Astrocyte of the cerebellum (primary cell): ENCODE measurements around the gene LMAN1L.

Experiments
- DNase-seq: peaks from one replicate; pipeline ENCODE4 v3.0.0-alpha.2; 2011; ENCODE audit warnings: low read depth
- H3K4me3 ChIP-seq: 2 replicates; pipeline ENCODE4 v1.5.1; 2011; ENCODE audit warnings: mild to moderate bottlenecking, low read depth, low read length, moderate library complexity
- in situ Hi-C: cut with HindIII; loops from 2 replicates; pipeline ENCODE4 v1.10.0; 2017; ENCODE audit warnings: low sequenced_read_pairs
- TF ChIP-seq, protein P1 (sequence below): IDR thresholded peaks from 2 replicates; pipeline ENCODE4 v1.5.1; 2012; ENCODE audit warnings: low read length, low read depth, moderate library complexity, mild to moderate bottlenecking; ENCODE audit errors: missing control alignments

Gene LMAN1L

DNA sequence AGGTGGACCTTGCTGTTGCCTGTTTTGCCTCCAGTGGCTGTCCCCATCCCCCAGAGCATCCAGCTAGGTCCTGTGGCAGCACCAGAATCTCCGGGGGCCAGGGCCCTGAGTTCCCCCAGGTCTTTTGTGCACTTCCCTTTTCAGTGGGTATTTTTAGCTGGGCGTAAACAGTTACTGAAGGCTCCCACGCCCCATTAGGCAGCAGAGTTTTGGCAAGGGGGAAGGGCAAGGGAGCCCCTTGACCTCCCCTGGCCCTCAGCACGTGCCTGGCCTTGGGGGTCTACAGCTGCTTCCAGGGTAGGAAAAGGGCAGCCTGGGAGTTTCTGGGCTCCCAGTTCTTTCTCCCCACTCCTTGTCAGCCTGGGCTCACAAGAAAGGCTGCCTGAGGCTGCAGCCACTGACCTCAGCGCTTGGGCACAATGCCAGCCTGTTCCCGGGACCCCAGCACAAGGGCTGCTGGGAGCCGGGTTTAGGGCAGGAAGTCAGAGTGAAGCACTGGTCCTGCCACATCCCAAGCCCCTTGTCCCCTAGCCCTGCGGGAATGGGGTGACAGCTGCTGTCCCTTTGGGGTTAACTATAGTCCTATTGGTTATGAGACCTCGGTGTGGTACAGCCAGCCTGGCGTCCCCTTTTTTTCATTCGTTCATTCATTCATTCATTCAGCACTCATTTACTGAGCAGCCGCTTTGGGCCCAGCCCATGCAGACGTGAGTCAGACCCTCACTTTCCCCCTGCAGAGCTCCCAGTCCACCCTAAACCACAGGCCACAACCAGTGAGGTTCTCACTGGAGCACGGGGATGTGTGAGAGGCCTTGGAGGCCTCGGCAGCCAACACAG lies 22.3 kb upstream of the LMAN1L start:
- DNase-seq: peak; percentile 82

DNA sequence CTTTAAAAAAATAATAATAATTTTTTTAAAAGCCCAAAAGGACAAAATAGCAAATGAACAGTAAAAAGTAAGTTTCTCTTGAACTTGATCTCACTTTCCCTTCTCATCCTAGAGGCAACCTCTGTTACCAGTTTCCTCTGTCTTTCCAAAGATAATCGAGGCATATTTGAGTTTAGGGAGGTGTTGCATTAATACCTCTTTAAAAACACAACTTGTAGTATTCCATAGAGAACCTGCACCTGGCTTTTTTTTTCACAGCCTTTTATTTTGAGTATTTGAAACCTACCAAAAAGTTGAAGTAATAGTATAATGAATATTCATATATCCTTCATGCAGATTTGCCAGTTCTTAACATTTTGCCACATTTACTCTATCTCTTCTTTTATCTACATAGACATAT lies 21.6 kb upstream of the LMAN1L start:
- H3K4me3 ChIP-seq: no peak overlapping the region
- no peak for DNase-seq
- in situ Hi-C loops: no loop called here
- TF ChIP-seq, protein P1, sequence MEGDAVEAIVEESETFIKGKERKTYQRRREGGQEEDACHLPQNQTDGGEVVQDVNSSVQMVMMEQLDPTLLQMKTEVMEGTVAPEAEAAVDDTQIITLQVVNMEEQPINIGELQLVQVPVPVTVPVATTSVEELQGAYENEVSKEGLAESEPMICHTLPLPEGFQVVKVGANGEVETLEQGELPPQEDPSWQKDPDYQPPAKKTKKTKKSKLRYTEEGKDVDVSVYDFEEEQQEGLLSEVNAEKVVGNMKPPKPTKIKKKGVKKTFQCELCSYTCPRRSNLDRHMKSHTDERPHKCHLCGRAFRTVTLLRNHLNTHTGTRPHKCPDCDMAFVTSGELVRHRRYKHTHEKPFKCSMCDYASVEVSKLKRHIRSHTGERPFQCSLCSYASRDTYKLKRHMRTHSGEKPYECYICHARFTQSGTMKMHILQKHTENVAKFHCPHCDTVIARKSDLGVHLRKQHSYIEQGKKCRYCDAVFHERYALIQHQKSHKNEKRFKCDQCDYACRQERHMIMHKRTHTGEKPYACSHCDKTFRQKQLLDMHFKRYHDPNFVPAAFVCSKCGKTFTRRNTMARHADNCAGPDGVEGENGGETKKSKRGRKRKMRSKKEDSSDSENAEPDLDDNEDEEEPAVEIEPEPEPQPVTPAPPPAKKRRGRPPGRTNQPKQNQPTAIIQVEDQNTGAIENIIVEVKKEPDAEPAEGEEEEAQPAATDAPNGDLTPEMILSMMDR: no peak

More for the DNA sequence above, 22.3 kb upstream of the LMAN1L start:
- TF ChIP-seq, protein P1: no peak
- in situ Hi-C loops: no loop called here
- no peak overlapping the region for H3K4me3 ChIP-seq

DNA sequence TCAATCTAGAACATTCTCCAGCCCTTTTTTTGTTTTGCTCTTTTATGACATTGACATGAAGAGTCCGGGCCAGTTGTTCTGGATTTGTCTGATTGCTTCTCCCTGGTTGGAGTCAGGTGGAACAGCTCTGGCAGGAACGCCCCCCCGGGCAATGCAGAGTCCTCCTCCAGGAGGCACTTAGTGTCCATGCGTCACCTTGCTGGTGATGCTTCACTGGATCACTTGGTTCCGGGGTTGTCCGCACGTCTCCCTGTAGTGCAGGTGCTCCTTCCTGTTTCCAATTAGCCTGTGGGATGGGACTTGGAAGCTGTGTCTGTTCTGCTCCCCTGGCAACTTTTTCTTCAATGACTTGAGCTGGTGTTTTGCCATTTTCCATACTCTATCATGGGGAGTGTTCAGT lies 21.0 kb upstream of the LMAN1L start:
- DNase-seq: no peak
- TF ChIP-seq, protein P1: no peak
- no peak overlapping the region for H3K4me3 ChIP-seq
- in situ Hi-C loops: no loop called here

DNA sequence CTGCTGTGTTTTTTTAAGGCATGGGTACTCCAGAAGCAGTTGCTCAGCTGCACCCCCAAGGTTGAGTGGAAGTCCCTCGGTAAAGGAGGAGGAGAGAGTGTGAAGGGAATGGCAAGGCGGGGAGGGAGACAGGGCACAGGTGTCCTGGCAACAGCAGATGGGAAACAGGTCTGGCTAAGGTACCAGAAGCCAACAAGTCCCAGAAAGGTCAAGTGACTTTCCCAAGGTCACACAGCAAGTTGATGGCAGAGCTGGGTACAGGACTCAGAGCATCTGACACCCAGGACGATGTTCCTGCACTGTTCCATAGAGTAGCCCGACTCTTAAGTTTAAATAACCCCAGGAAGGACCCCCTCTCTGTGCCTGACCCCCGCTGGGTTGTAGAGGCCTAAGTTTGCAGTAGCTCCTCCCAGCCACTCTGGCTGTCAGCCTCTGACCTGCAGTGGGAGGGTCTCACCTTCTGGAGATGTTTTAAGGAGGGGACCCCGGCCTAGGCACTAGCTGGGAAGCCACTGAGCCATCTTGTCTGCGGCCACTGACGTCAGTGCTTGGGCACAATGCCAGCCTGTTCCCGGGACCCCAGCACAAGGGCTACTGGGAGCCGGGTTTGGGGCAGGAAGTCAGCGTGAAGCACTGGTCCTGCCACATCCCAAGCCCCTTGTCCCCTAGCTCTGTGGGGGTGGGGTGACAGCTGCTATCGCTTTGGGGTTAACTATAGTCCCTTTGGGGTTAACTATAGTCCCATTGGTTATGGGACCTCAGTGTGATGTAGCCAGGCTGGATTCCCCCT lies 20.2 kb upstream of the LMAN1L start:
- no peak for DNase-seq
- TF ChIP-seq, protein P1: no peak
- H3K4me3 ChIP-seq: no peak overlapping the region
- in situ Hi-C loops: no loop called here

DNA sequence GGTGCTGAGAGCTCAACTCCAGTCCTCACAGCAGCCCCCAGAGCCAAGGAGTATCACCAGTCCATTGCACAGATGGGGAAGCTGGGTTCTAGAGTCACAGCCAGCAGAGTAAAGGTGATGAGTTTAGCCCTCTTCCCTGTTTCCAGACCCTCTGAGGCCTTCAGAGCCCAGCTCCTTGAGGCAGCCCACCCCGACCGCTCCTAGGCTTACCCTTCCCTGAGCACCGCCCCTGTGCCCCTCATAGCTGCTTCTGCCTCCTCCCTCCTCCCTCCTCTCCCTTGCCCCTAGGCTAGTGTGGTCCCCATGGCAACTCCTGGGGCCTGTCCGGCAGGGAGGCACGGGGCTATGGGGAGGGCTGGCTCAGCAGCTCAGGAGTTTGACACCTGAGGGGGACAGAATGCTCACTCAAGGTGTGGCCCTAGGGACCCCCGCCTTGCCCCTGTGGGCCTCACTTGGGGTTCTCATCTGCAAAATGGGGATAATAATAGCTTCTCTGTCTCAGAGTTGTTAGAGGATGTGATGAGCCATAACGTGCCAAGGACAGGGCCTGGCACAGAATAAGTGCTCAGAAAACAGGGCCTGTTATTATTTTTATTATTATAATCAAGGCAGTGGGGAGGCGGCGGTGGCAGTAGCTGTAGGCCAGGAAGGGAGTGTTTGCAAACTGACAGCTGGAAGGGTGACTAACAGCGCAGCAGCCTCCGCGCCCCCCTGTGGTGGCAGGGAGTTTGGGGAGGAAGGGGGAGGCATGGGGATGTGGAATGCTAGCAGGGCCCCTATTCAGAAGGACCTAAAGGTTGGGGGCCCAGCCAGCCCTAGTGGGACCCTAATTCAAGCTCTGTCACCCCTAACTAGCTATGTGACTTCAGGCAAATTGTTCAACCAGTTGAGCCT lies 19.3 kb upstream of the LMAN1L start:
- DNase-seq: no peak
- no peak overlapping the region for H3K4me3 ChIP-seq
- in situ Hi-C loops: no loop called here

More for the DNA sequence above, 19.3 kb upstream of the LMAN1L start:
- TF ChIP-seq, protein P1: no peak
